HEK293 (cell line): Measurements from ENCODE around the gene VEZF1.

Experiments used
- CTCF ChIA-PET: fragments of 350-600 bp; formaldehyde crosslinking; extraction: SDS; loops from one replicate; lab custom pipeline; 2021; ENCODE audit warnings: antibody characterized with exemption; lab: Yijun Ruan, JAX
- POLR2A ChIA-PET: fragments of 300-600 bp; formaldehyde crosslinking; extraction: SDS; loops from one replicate; lab custom pipeline; 2020; ENCODE audit warnings: antibody characterized with exemption, inconsistent platforms; lab: Yijun Ruan, JAX
- H3K27ac ChIP-seq: fragments of 200-500 bp; sonication (Bioruptor generic); 2 replicates; pipeline ENCODE4 v1.5.1; 2014; ENCODE audit warnings: low read depth, low read length, control low read depth, inconsistent platforms; ENCODE audit errors: extremely low read depth
- H3K36me3 ChIP-seq, 2 experiments: fragments of 200-500 bp in 1 of 2; sonication (Bioruptor generic) in 1 of 2; 1 replicate in 1 of 2; 2 replicates in 1 of 2; pipeline ENCODE4 v1.5.1; 2014 to 2017; ENCODE audit warnings: inconsistent platforms in 2 of 2, low read length in 2 of 2; ENCODE audit not compliant: control insufficient read depth in 2 of 2, insufficient read depth in 1 of 2
- H3K4me1 ChIP-seq: fragments of 200-500 bp; sonication (Bioruptor generic); 2 replicates; pipeline ENCODE4 v1.5.1; 2014; ENCODE audit warnings: mild to moderate bottlenecking, low read length, inconsistent platforms; ENCODE audit not compliant: control insufficient read depth, insufficient read depth
- H3K4me3 ChIP-seq: 2 replicates; pipeline ENCODE4 v1.5.1; 2011; ENCODE audit warnings: low read depth, mild to moderate bottlenecking, control low read depth, low read length, moderate library complexity
- H3K9me3 ChIP-seq: fragments of 200-500 bp; sonication (Bioruptor generic); 2 replicates; pipeline ENCODE4 v1.5.1; 2014; ENCODE audit warnings: low read depth, low read length, inconsistent platforms; ENCODE audit not compliant: control insufficient read depth, insufficient read depth
- IKZF3 ChIP-seq: fragments of 450-650 bp; IDR thresholded peaks from 2 replicates; pipeline ENCODE4 v1.5.0; 2018; ENCODE audit warnings: missing biosample characterization, mild to moderate bottlenecking, missing genetic modification characterization, moderate library complexity
- PATZ1 ChIP-seq: fragments of 450-650 bp; formaldehyde crosslinking; IDR thresholded peaks from 2 replicates; pipeline ENCODE4 v1.5.1; 2016; ENCODE audit warnings: missing biosample characterization, missing genetic modification characterization
- PRDM1 ChIP-seq: fragments of 450-650 bp; formaldehyde crosslinking; IDR thresholded peaks from 2 replicates; pipeline ENCODE4; 2016; ENCODE audit warnings: missing biosample characterization, missing genetic modification characterization
- PRDM6 ChIP-seq: fragments of 450-650 bp; formaldehyde crosslinking; IDR thresholded peaks from 2 replicates; pipeline ENCODE4 v1.5.1; 2017; ENCODE audit warnings: missing biosample characterization, missing genetic modification characterization
- SCRT2 ChIP-seq: fragments of 450-650 bp; formaldehyde crosslinking; IDR thresholded peaks from 2 replicates; pipeline ENCODE4 v1.5.1; 2016; ENCODE audit warnings: missing biosample characterization, missing genetic modification characterization
- SP3 ChIP-seq: fragments of 450-650 bp; formaldehyde crosslinking; IDR thresholded peaks from 2 replicates; pipeline ENCODE4 v1.5.1; 2016; ENCODE audit warnings: missing biosample characterization, missing genetic modification characterization
- SP7 ChIP-seq: fragments of 450-650 bp; formaldehyde crosslinking; IDR thresholded peaks from 2 replicates; pipeline ENCODE4 v1.5.1; 2016; ENCODE audit warnings: missing biosample characterization, missing genetic modification characterization
- ZEB2 ChIP-seq: fragments of 450-650 bp; formaldehyde crosslinking; IDR thresholded peaks from 2 replicates; pipeline ENCODE4 v1.5.1; 2016; ENCODE audit warnings: missing biosample characterization, missing genetic modification characterization
- ZNF121 ChIP-seq: fragments of 450-650 bp; formaldehyde crosslinking; IDR thresholded peaks from 2 replicates; pipeline ENCODE4 v1.5.1; 2016; ENCODE audit warnings: missing biosample characterization, missing genetic modification characterization
- ZNF558 ChIP-seq: fragments of 450-650 bp; formaldehyde crosslinking; IDR thresholded peaks from 2 replicates; pipeline ENCODE4 v1.5.1; 2016; ENCODE audit warnings: missing biosample characterization, missing genetic modification characterization
- ZNF560 ChIP-seq: fragments of 450-650 bp; formaldehyde crosslinking; IDR thresholded peaks from 2 replicates; pipeline ENCODE4 v1.5.1; 2017; ENCODE audit warnings: missing biosample characterization, missing genetic modification characterization, borderline replicate concordance
- ZNF629 ChIP-seq: fragments of 450-650 bp; formaldehyde crosslinking; IDR thresholded peaks from 2 replicates; pipeline ENCODE4 v1.5.1; 2017; ENCODE audit warnings: missing biosample characterization, missing genetic modification characterization
- ZNF660 ChIP-seq: fragments of 450-650 bp; IDR thresholded peaks from 2 replicates; pipeline ENCODE4 v1.5.1; 2018; ENCODE audit warnings: missing biosample characterization, mild to moderate bottlenecking, missing genetic modification characterization
- ZNF843 ChIP-seq: fragments of 450-650 bp; formaldehyde crosslinking; IDR thresholded peaks from 2 replicates; pipeline ENCODE4 v1.5.1; 2016; ENCODE audit warnings: missing biosample characterization, missing genetic modification characterization

VEZF1 gene

GRCh38 chr17:57991537-57991936 lies 3.5 kb upstream of the VEZF1 start:
- Histone ChIP-seq H3K27ac (no peak overlapping the region), H3K4me1 (peaks cover 10% of the 10 kb centered on the region; the same call in 1 of the 2 replicates), H3K9me3 (no peaks in the 10 kb centered on the region), H3K36me3 (peaks cover 0 to 17% of the 10 kb centered on the region in 2 experiments; a peak in 1 of 3 replicates), H3K4me3 (no peak overlapping the region)
- ChIA-PET CTCF (interaction anchor here (0.6 to 15.7 kb wide), 5 partner anchors 8 to 976 kb away, joined by 3 to 434 read pairs (median 4); partner anchors contain the start of gene MRPS23), POLR2A (interaction anchor here (3.5 to 4.6 kb wide), 3 partner anchors 9 to 116 kb away, joined by 14 to 39 read pairs (median 22); partner anchors contain the start of gene SRSF1)
- no peak for TF ChIP-seq SCRT2 (tag by site-specific recombination)
- no peak for TF ChIP-seq ZNF629 (tag by site-specific recombination)
- no peak for TF ChIP-seq PRDM6 (tag by site-specific recombination)
- TF ChIP-seq ZNF560 (tag by site-specific recombination), result no peak
- no peak for TF ChIP-seq ZNF558 (tag by site-specific recombination)
- no peak for TF ChIP-seq SP3 (tag by site-specific recombination)
- TF ChIP-seq PATZ1 (tag by site-specific recombination), result 0 out of 2 replicates have a peak, but pooled peaks have one; percentile 24
- TF ChIP-seq ZNF660, result no peak
- peak; percentile 24; the same call in 1 of the 2 replicates for TF ChIP-seq ZEB2 (tag by site-specific recombination)
- TF ChIP-seq SP7 (tag by site-specific recombination), result no peak
- no peak for TF ChIP-seq ZNF121 (tag by site-specific recombination)

GRCh38 chr17:57990037-57990436 lies 2.0 kb upstream of the VEZF1 start:
- H3K9me3 ChIP-seq, result no peaks in the 10 kb centered on the region
- peaks cover 0 to 16% of the 10 kb centered on the region in 2 experiments; a peak in 1 of 3 replicates for H3K36me3 ChIP-seq
- H3K4me1 ChIP-seq, result peaks cover 25% of the 10 kb centered on the region
- CTCF ChIA-PET, result interaction anchor here (0.7 to 15.7 kb wide), 9 partner anchors 10 to 158 kb away, joined by 3 to 434 read pairs (median 4); partner anchors contain the start of gene MRPS23
- TF ChIP-seq PRDM1 (tag by site-specific recombination), result peak; percentile 51
- no peak for TF ChIP-seq PRDM6 (tag by site-specific recombination)
- no peak for TF ChIP-seq ZNF843 (tag by site-specific recombination)
- peak; percentile 30; the same call in 1 of the 2 replicates for TF ChIP-seq IKZF3 (tag by site-specific recombination)
- no peak overlapping the region for H3K27ac ChIP-seq
- POLR2A ChIA-PET, result interaction anchor here (0.6 to 4.6 kb wide), 9 partner anchors 11 to 142 kb away, joined by 3 to 39 read pairs (median 4); partner anchors contain the start of genes CUEDC1, DYNLL2, MRPS23 and SRSF1
- no peak overlapping the region for H3K4me3 ChIP-seq
